ENCODE data around the gene KATNIP. TPM values are rescaled to one million over a fixed set of nuclear protein-coding genes. Genes with fewer than 3 reads are reported as not detected.

KATNIP gene
- total and polyA plus RNA-seq, 9 of the 15 experiments (the other 6 are each of a cell fraction or from before 2014, with no cell fraction given) = 1.7 to 13.2 (median 8.0) TPM

DNA sequence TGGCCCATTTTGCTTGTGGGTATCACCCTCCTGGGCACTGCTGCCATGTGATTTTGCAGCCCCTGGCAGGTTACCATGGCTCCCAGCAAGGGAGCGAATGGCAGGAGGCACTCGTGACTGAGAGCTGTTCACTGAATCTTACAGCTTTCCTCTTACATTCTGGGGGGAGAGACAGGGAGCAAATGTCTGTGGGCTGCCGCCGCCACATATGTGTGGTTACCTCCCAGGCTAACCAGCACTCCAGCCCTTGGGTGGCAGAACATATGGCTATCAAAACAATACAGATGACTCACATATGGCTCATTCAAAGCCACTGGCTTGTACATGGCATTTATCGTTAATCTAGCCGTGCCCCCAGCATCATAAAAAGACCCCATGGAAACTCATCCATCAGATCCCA lies 20.0 kb upstream of the KATNIP start:
- H3K9ac ChIP-seq (ENCODE audit: insufficient read depth in 1 of 2, low read depth in 2 of 2, low read length in 2 of 2) = no peak overlapping the region
- peaks cover 91% of the 10 kb centered on the region for H3K36me3 ChIP-seq (ENCODE audit: control insufficient read depth, insufficient read depth, low read length)
- ChIA-PET POLR2A (interaction anchor here (0.6 kb wide), 1 partner anchor 322 kb away, joined by 3 read pairs; no protein-coding TSS in a partner anchor), CTCF (ENCODE audit: low intra/inter-chr PET ratio) (no interaction called here)
- DNase-seq (ENCODE audit: extremely low read depth in 1 of 4, low spot score in 3 of 4) = no peak
- 94% methylated on average over 6 of the region's 6 CpGs for whole genome bisulfite sequencing (ENCODE audit: insufficient coverage, low coverage, missing lambda C conversion rate)
- no peak overlapping the region for H2AFZ ChIP-seq (ENCODE audit: low read depth, low read length)
- 0 out of 2 replicates have a peak, but pooled peaks cover 2% of the 10 kb centered on the region for H4K20me1 ChIP-seq (replicated peaks; ENCODE audit: control insufficient read depth, insufficient read depth, low read length)
- H3K27ac ChIP-seq (ENCODE audit: extremely low read depth, low read depth, low read length) = no peak overlapping the region
- H3K9me1 ChIP-seq (ENCODE audit: control insufficient read depth, insufficient read depth, low read length) = no peaks in the 10 kb centered on the region
- intact Hi-C loops (cut with micrococcal nuclease) (no loop called here), in situ Hi-C loops (cut with MboI) (no loop called here)
- no TSS peak for BruUV-seq (replicated peaks)
- no peak overlapping the region for H3K4me3 ChIP-seq
- no peak overlapping the region for H3K4me2 ChIP-seq (ENCODE audit: insufficient read depth, low read length)
- no peaks in the 10 kb centered on the region for H3K9me3 ChIP-seq (replicated peaks; ENCODE audit: control insufficient read depth, insufficient read depth, low read depth, low read length)
- ATAC-seq = no peak
- no peaks in the 10 kb centered on the region for H3K4me1 ChIP-seq (replicated peaks in 1 of 2; ENCODE audit: control insufficient read depth in 2 of 2, insufficient read depth in 2 of 2, low read length in 2 of 2)
- H3K27me3 ChIP-seq (ENCODE audit: control insufficient read depth in 2 of 2, insufficient read depth in 2 of 2, low read length in 2 of 2) = no peaks in the 10 kb centered on the region
- TF ChIP-seq ID3 (CRISPR knock-in tag; IDR thresholded peaks at IDR 0.05) (no peak), ID3 (tag; IDR thresholded peaks at IDR 0.05) (no peak), COPS2 (conservative IDR thresholded peaks at IDR 0.05) (no peak), ZBTB9 (CRISPR knock-in tag; IDR thresholded peaks at IDR 0.05) (no peak), SRF (CRISPR knock-in tag; IDR thresholded peaks at IDR 0.05) (no peak), TOE1 (IDR thresholded peaks at IDR 0.05; ENCODE audit: borderline replicate concordance) (no peak), TOE1 (CRISPR knock-in tag; IDR thresholded peaks at IDR 0.05; ENCODE audit: borderline replicate concordance, low read depth) (no peak), BCL6 (CRISPR knock-in tag; IDR thresholded peaks at IDR 0.05) (no peak), ZNF830 (CRISPR knock-in tag; IDR thresholded peaks at IDR 0.05) (no peak), ARID1B (IDR thresholded peaks at IDR 0.05) (no peak), CHD7 (IDR thresholded peaks at IDR 0.05; ENCODE audit: low read depth, low read length) (no peak)
- no peaks in the 10 kb centered on the region for H3K79me2 ChIP-seq (ENCODE audit: control insufficient read depth, insufficient read depth, low read length)
- FAIRE-seq = no peak

Measured in K562 (cell line).